Esophagus (tissue), 2 donors: ENCODE results near the gene SLC25A13. TPM values are rescaled to one million over a fixed set of nuclear protein-coding genes. Genes with fewer than 3 reads are reported as not detected.

Experiments
- H3K27ac ChIP-seq, 2 donors: one replicate each; pipeline ENCODE4 v1.5.1; 2013; ENCODE audit warnings: low read depth in 2 of 2, mild to moderate bottlenecking in 2 of 2, inconsistent platforms in 1 of 2, low read length in 1 of 2, moderate library complexity in 1 of 2
- H3K27me3 ChIP-seq, 2 donors: one replicate each; pipeline ENCODE4 v1.6.1; 2013; ENCODE audit warnings: low read length in 2 of 2, control low read depth in 1 of 2, mild to moderate bottlenecking in 1 of 2; ENCODE audit not compliant: insufficient read depth in 2 of 2, control insufficient read depth in 1 of 2
- H3K36me3 ChIP-seq, 2 donors: one replicate each; pipeline ENCODE4 v1.6.1; 2013; ENCODE audit warnings: low read length in 1 of 2; ENCODE audit not compliant: control insufficient read depth in 2 of 2, insufficient read depth in 2 of 2
- H3K4me1 ChIP-seq, 2 donors: one replicate each; pipeline ENCODE4 v1.6.1; 2013; ENCODE audit warnings: low read length in 1 of 2; ENCODE audit not compliant: control insufficient read depth in 2 of 2, insufficient read depth in 2 of 2
- H3K4me3 ChIP-seq, 2 donors: one replicate each; pipeline ENCODE4 v1.5.1; 2013; ENCODE audit warnings: low read length in 2 of 2, mild to moderate bottlenecking in 2 of 2, low read depth in 1 of 2, moderate library complexity in 1 of 2
- H3K9me3 ChIP-seq, 2 donors: one replicate each; pipeline ENCODE4 v1.6.1; 2013; ENCODE audit warnings: mild to moderate bottlenecking in 2 of 2, low read depth in 1 of 2, low read length in 1 of 2, moderate library complexity in 1 of 2; ENCODE audit not compliant: control insufficient read depth in 2 of 2, insufficient read depth in 1 of 2
- WGBS, 2 donors: extraction: QIAGEN DNeasy Blood & Tissue Kit; methylation state at CpG; one replicate each; pipeline ENCODE4 v1.1.7; 2013; 5-methylcytosine and 5-hydroxymethylcytosine counted together
- polyA plus RNA-seq, 2 donors: library from polyadenylated mRNA; stranded (reverse); fragments of 200-250 nt; gene quantifications; one replicate each; pipeline ENCODE4 v1.2.3, GENCODE V29; 2013
- donor health status: healthy with polysubstance abuse.
- donor health status: Bipolar disorder and iron deficiency.

Gene SLC25A13
- polyA plus RNA-seq, 2 donors = 4.8 to 10.0 TPM

- Histone ChIP-seq H3K4me1 (no peaks in the 10 kb centered on the region), H3K27me3 (no peaks in the 10 kb centered on the region), H3K4me3 (no peak overlapping the region), H3K36me3 (peaks cover 0 to 3% of the 10 kb centered on the region in 2 donors), H3K27ac (no peak overlapping the region), H3K9me3 (no peaks in the 10 kb centered on the region)
- 77 to 87% methylated on average over 3 of the region's 3 CpGs for WGBS, 2 donors
Observed at GRCh38 chr7:96204601-96205000, 117.3 kb downstream of the SLC25A13 start.

- peaks cover 0 to 3% of the 10 kb centered on the region in 2 donors for H3K36me3 ChIP-seq
- 97% methylated on average over 3 of the region's 3 CpGs for WGBS, 2 donors
- H3K4me3 ChIP-seq = no peak overlapping the region
- H3K27me3 ChIP-seq = no peaks in the 10 kb centered on the region
- no peak overlapping the region for H3K27ac ChIP-seq
- H3K9me3 ChIP-seq = no peaks in the 10 kb centered on the region
- H3K4me1 ChIP-seq = no peaks in the 10 kb centered on the region
Observed at GRCh38 chr7:96203786-96204185, 118.1 kb downstream of the SLC25A13 start.

- H3K36me3 ChIP-seq = no peaks in the 10 kb centered on the region
- H3K4me1 ChIP-seq = no peaks in the 10 kb centered on the region
- H3K27me3 ChIP-seq = no peaks in the 10 kb centered on the region
- no peak overlapping the region for H3K27ac ChIP-seq
- H3K4me3 ChIP-seq = no peak overlapping the region
- no peaks in the 10 kb centered on the region for H3K9me3 ChIP-seq
- WGBS, 2 donors = 98 to 99% methylated on average over 2 of the region's 2 CpGs
Observed at GRCh38 chr7:96202102-96202501, 119.8 kb downstream of the SLC25A13 start.

GRCh38 chr7:96200740-96201139 is 121.2 kb downstream of the SLC25A13 start:
- WGBS, 2 donors = 79 to 89% methylated on average over 1 of the region's 1 CpG
- H3K27ac ChIP-seq = no peak overlapping the region
- no peaks in the 10 kb centered on the region for H3K4me1 ChIP-seq
- no peak overlapping the region for H3K4me3 ChIP-seq
- no peaks in the 10 kb centered on the region for H3K27me3 ChIP-seq
- no peaks in the 10 kb centered on the region for H3K36me3 ChIP-seq
- no peaks in the 10 kb centered on the region for H3K9me3 ChIP-seq

- 95 to 100% methylated on average over 1 of the region's 1 CpG for WGBS, 2 donors
- Histone ChIP-seq H3K4me1 (no peaks in the 10 kb centered on the region), H3K4me3 (no peak overlapping the region), H3K27ac (no peak overlapping the region), H3K9me3 (no peaks in the 10 kb centered on the region), H3K27me3 (no peaks in the 10 kb centered on the region), H3K36me3 (no peaks in the 10 kb centered on the region)
Observed at GRCh38 chr7:96199421-96199820, 122.5 kb downstream of the SLC25A13 start.

GRCh38 chr7:96198047-96198636 is 123.8 kb downstream of the SLC25A13 start:
- H3K4me3 ChIP-seq = no peak overlapping the region
- no peaks in the 10 kb centered on the region for H3K9me3 ChIP-seq
- WGBS, 2 donors = 73 to 91% methylated on average over 3 of the region's 3 CpGs
- no peak overlapping the region for H3K27ac ChIP-seq
- H3K27me3 ChIP-seq = no peaks in the 10 kb centered on the region
- no peaks in the 10 kb centered on the region for H3K4me1 ChIP-seq
- H3K36me3 ChIP-seq = no peaks in the 10 kb centered on the region

GRCh38 chr7:96196676-96197075 is 125.2 kb downstream of the SLC25A13 start:
- Histone ChIP-seq H3K4me1 (no peaks in the 10 kb centered on the region), H3K4me3 (no peak overlapping the region), H3K9me3 (no peaks in the 10 kb centered on the region), H3K36me3 (peaks cover 0 to 3% of the 10 kb centered on the region in 2 donors), H3K27me3 (no peaks in the 10 kb centered on the region), H3K27ac (no peak overlapping the region)
- 92 to 99% methylated on average over 4 of the region's 4 CpGs for WGBS, 2 donors

- no peak overlapping the region for H3K4me3 ChIP-seq
- H3K9me3 ChIP-seq = no peaks in the 10 kb centered on the region
- H3K27ac ChIP-seq = no peak overlapping the region
- WGBS, 2 donors = 58 to 66% methylated on average over 4 of the region's 4 CpGs
- no peaks in the 10 kb centered on the region for H3K4me1 ChIP-seq
- H3K27me3 ChIP-seq = no peaks in the 10 kb centered on the region
- peaks cover 0 to 3% of the 10 kb centered on the region in 2 donors for H3K36me3 ChIP-seq
Observed at GRCh38 chr7:96189129-96189820, 132.6 kb downstream of the SLC25A13 start.

- H3K4me1 ChIP-seq = no peaks in the 10 kb centered on the region
- peaks cover 0 to 3% of the 10 kb centered on the region in 2 donors for H3K36me3 ChIP-seq
- H3K27ac ChIP-seq = no peak overlapping the region
- H3K4me3 ChIP-seq = no peak overlapping the region
- H3K9me3 ChIP-seq = no peaks in the 10 kb centered on the region
- no peaks in the 10 kb centered on the region for H3K27me3 ChIP-seq
- 64 to 66% methylated on average over 8 of the region's 8 CpGs for WGBS, 2 donors
Observed at GRCh38 chr7:96188591-96188991, 133.3 kb downstream of the SLC25A13 start.

- 54 to 59% methylated on average over 8 of the region's 8 CpGs for WGBS, 2 donors
Observed at GRCh38 chr7:96188174-96188581, 133.7 kb downstream of the SLC25A13 start.

More at GRCh38 chr7:96188174-96188581, 133.7 kb downstream of the SLC25A13 start:
- Histone ChIP-seq H3K36me3 (peaks cover 3 to 5% of the 10 kb centered on the region in 2 donors), H3K27me3 (no peaks in the 10 kb centered on the region), H3K9me3 (no peaks in the 10 kb centered on the region), H3K4me1 (peaks cover 0 to 2% of the 10 kb centered on the region in 2 donors), H3K4me3 (no peak overlapping the region), H3K27ac (no peak overlapping the region)
